Prostate gland (tissue), 2 donors: ENCODE results near the gene OR10K1. TPM values are rescaled to one million over a fixed set of nuclear protein-coding genes. Genes with fewer than 3 reads are reported as not detected.

ENCODE experiments used
- DNase-seq: peaks from one replicate; pipeline ENCODE4 v3.0.0-alpha.2; 2019; ENCODE audit warnings: low spot score
- H3K27ac ChIP-seq, 2 donors: fragments of 200-600 bp; sonication (generic); 2 replicates each; pipeline ENCODE4 v1.5.1; 2017 to 2019
- H3K27me3 ChIP-seq: fragments of 200-600 bp; sonication (generic); replicated peaks from 2 replicates; pipeline ENCODE4 v1.5.1; 2019; ENCODE audit not compliant: insufficient read depth
- H3K36me3 ChIP-seq, 2 donors: fragments of 200-600 bp; sonication (generic); 1 replicate in 1 of 2; 2 replicates in 1 of 2; pipeline versions ENCODE4 v1.5.1 to v1.8.1; 2017 to 2019
- H3K4me1 ChIP-seq: fragments of 200-600 bp; sonication (generic); replicated peaks from 2 replicates; pipeline ENCODE4 v1.5.1; 2019
- H3K4me3 ChIP-seq, 2 donors: fragments of 200-600 bp; sonication (generic); 2 replicates each; pipeline ENCODE4 v1.5.1; 2017 to 2019
- H3K9me3 ChIP-seq: fragments of 200-600 bp; sonication (generic); 2 replicates; pipeline ENCODE4 v1.5.1; 2017
- CTCF ChIP-seq, 4 experiments: fragments of 200-600 bp in 2 of 4; fragments of 450-650 bp in 2 of 4; sonication (generic) in 2 of 4; IDR thresholded peaks; 1 replicate in 3 of 4; 2 replicates in 1 of 4; pipeline ENCODE4 v1.5.1; 2016 to 2019; ENCODE audit warnings: antibody characterized with exemption in 4 of 4, mild to moderate bottlenecking in 2 of 4, moderate library complexity in 2 of 4
- POLR2A ChIP-seq: fragments of 450-650 bp; IDR thresholded peaks from one replicate; pipeline ENCODE4 v1.6.1; 2016; ENCODE audit warnings: antibody characterized with exemption, mild to moderate bottlenecking
- POLR2AphosphoS5 ChIP-seq: sonication (generic); formaldehyde crosslinking; IDR thresholded peaks from one replicate; pipeline ENCODE4 v1.6.1; 2017; ENCODE audit warnings: antibody characterized with exemption
- WGBS: methylation state at CpG from one replicate; pipeline ENCODE4 v1.1.5; 2018; 5-methylcytosine and 5-hydroxymethylcytosine counted together
- intact Hi-C: fragments of 100-400 bp; cut with DNase I; formaldehyde crosslinking; loops from one replicate; pipeline ENCODE4 v1.14.2; 2022
- total RNA-seq, 2 donors: library from RNA; depleted of rRNA; stranded (reverse); fragments of >200 nt; gene quantifications; one replicate each; pipeline ENCODE4 v1.1.0, GENCODE V29; 2016

Gene OR10K1
- total RNA-seq, 2 donors from 2014 or later: not detected

- no peak overlapping the region for H3K27ac ChIP-seq
- intact Hi-C loops: no loop called here
- H3K4me3 ChIP-seq: no peak overlapping the region
- no peaks in the 10 kb centered on the region for H3K9me3 ChIP-seq
- 25% methylated on average over 4 of the region's 4 CpGs for WGBS
- no peak for DNase-seq
- no peaks in the 10 kb centered on the region for H3K36me3 ChIP-seq
- H3K27me3 ChIP-seq: no peaks in the 10 kb centered on the region
- TF ChIP-seq POLR2AphosphoS5: no peak
- TF ChIP-seq POLR2A: no peak
- TF ChIP-seq CTCF (IDR thresholded peaks at IDR 0.05): no peak
- no peaks in the 10 kb centered on the region for H3K4me1 ChIP-seq
Measured at GRCh38 chr1:158509471-158510156, 48.0 kb downstream of the OR10K1 start.

- intact Hi-C loops: no loop called here
- no peak overlapping the region for H3K27ac ChIP-seq
- TF ChIP-seq CTCF (IDR thresholded peaks at IDR 0.05): no peak
- no peak for TF ChIP-seq POLR2AphosphoS5
- no peak for TF ChIP-seq POLR2A
- H3K4me1 ChIP-seq: no peaks in the 10 kb centered on the region
- no peak overlapping the region for H3K4me3 ChIP-seq
- no peaks in the 10 kb centered on the region for H3K36me3 ChIP-seq
- DNase-seq: no peak
- no peaks in the 10 kb centered on the region for H3K27me3 ChIP-seq
- no peaks in the 10 kb centered on the region for H3K9me3 ChIP-seq
Measured at GRCh38 chr1:158516966-158517365, 55.3 kb downstream of the OR10K1 start.

Other genes with a start within 250 kb of the OR10K1 start
- not detected for gene CD1A, start 207.4 kb upstream of the OR10K1 start, total RNA-seq
- gene CD1C, start 171.9 kb upstream of the OR10K1 start, total RNA-seq: under 1 TPM in 1 of 2 donors, not detected in 1; 0.80 TPM
- not detected for gene CD1B, start 130.3 kb upstream of the OR10K1 start, total RNA-seq
- 1 to 10 TPM in 1 of 2 donors, under 1 TPM in 1; 0.23 to 1.2 TPM for gene CD1E, start 107.9 kb upstream of the OR10K1 start, total RNA-seq
- gene OR10T2, start 62.4 kb upstream of the OR10K1 start, total RNA-seq: not detected
- gene OR10K2, start 35.6 kb upstream of the OR10K1 start, total RNA-seq: not detected
- gene OR10R2, start 10.4 kb downstream of the OR10K1 start, total RNA-seq: not detected
- gene OR6Y1, start 92.6 kb downstream of the OR10K1 start, total RNA-seq: not detected
- not detected for gene OR6P1, start 108.7 kb downstream of the OR10K1 start, total RNA-seq
- gene OR10X1, start 118.1 kb downstream of the OR10K1 start, total RNA-seq: not detected
- not detected for gene OR10Z1, start 143.4 kb downstream of the OR10K1 start, total RNA-seq
- under 1 TPM in 1 of 2 donors, not detected in 1; 0.28 TPM for gene SPTA1, start 224.9 kb downstream of the OR10K1 start, total RNA-seq
- not detected for gene OR6K2, start 238.8 kb downstream of the OR10K1 start, total RNA-seq